ENCODE results near the gene PHF23.

Gene PHF23

GRCh38 chr17:7239091-7240027 is at the start of gene PHF23:
PHF23 (minus strand) TSS chr17:7239457; CDS start chr17:7239279, 178 bp downstream.
- peak; percentile 85 for DNase-seq

DNA sequence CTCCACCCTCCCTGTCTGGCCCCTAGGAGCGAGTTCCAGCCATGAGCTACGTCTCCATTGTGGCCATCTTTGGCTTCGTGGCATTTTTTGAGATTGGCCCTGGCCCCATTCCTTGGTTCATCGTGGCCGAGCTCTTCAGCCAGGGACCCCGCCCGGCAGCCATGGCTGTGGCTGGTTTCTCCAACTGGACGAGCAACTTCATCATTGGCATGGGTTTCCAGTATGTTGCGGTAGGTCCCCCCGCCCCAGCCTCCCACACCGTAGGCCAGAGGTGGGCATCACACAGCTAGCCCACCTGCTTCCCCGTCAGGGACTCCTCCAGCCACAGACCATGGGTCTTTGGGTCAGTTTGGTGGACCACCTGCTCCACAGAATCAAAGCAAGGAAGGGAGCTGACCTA is 46.4 kb upstream of the PHF23 start:
- DNase-seq, result no peak

GRCh38 chr17:7284911-7285310 is 45.7 kb upstream of the PHF23 start:
- no peak for DNase-seq

DNA sequence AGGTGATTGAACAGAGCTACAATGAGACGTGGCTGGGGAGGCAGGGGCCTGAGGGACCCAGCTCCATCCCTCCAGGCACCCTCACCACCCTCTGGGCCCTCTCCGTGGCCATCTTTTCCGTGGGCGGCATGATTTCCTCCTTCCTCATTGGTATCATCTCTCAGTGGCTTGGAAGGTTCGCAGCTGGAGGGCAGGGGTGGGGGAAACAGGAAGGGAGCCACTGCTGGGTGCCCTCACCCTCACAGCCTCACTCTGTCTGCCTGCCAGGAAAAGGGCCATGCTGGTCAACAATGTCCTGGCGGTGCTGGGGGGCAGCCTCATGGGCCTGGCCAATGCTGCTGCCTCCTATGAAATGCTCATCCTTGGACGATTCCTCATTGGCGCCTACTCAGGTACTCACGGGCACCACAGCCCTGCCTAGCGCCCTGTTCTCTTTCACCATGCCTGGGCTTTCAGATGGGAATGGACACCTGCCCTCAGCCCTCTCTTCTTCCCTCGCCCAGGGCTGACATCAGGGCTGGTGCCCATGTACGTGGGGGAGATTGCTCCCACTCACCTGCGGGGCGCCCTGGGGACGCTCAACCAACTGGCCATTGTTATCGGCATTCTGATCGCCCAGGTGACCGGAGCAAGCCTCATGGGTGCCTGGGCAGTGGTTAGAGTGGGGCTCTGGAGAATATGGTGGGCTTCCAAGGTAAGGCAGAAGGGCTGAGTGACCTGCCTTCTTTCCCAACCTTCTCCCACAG is 44.4 kb upstream of the PHF23 start:
- DNase-seq, result no peak

GRCh38 chr17:7282752-7283321 is 43.6 kb upstream of the PHF23 start:
- DNase-seq, result no peak

GRCh38 chr17:7281953-7282751 is 42.9 kb upstream of the PHF23 start:
- no peak for DNase-seq

DNA sequence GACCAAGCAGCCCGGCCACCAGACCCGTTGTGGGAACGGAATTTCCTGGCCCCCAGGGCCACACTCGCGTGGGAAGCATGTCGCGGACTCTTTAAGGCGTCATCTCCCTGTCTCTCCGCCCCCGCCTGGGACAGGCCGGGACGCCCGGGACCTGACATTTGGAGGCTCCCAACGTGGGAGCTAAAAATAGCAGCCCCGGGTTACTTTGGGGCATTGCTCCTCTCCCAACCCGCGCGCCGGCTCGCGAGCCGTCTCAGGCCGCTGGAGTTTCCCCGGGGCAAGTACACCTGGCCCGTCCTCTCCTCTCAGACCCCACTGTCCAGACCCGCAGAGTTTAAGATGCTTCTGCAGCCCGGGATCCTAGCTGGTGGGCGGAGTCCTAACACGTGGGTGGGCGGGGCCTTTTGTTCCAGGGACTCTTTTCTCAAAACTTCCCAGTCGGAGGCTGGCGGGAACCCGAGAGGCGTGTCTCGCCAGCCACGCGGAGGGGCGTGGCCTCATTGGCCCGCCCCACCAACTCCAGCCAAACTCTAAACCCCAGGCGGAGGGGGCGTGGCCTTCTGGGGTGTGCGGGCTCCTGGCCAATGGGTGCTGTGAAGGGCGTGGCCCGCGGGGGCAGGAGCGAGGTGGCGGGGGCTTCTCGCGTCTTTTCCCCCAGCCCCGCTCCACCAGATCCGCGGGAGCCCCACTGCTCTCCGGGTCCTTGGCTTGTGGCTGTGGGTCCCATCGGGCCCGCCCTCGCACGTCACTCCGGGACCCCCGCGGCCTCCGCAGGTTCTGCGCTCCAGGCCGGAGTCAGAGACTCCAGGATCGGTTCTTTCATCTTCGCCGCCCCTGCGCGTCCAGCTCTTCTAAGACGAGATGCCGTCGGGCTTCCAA is 42.1 kb upstream of the PHF23 start, which contains the start of gene SLC2A4:
Gene SLC2A4 (plus strand): TSS at position 645 of the 879 bp plus-strand sequence. CDS start 217 bp downstream, at position 862.
- DNase-seq, result no peak

- no peak for DNase-seq
Measured at GRCh38 chr17:7280519-7281073, 41.3 kb upstream of the PHF23 start.

DNA sequence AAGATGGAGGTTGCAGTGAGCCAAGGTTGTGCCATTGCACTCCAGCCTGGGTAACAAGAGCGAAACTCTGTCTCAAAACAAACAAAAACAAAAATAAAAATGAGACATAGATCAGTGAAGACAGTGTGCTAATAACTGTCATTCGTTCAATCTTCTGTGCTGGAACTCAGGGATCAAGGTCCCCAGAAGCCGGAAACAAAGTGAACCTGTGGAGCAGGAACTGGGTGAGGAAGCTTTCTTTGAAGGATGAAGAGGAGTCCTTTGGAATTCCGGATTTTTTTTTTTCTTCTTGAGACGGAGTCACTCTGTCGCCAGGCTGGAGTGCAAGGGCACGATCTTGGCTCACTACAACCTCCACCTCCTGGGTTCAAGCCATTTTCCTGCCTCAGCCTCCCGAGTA is 40.2 kb upstream of the PHF23 start:
- DNase-seq, result no peak

- no peak for DNase-seq
Measured at GRCh38 chr17:7266784-7267183, 27.5 kb upstream of the PHF23 start.

- no peak for DNase-seq
Measured at GRCh38 chr17:7263801-7264078, 24.5 kb upstream of the PHF23 start.

DNA sequence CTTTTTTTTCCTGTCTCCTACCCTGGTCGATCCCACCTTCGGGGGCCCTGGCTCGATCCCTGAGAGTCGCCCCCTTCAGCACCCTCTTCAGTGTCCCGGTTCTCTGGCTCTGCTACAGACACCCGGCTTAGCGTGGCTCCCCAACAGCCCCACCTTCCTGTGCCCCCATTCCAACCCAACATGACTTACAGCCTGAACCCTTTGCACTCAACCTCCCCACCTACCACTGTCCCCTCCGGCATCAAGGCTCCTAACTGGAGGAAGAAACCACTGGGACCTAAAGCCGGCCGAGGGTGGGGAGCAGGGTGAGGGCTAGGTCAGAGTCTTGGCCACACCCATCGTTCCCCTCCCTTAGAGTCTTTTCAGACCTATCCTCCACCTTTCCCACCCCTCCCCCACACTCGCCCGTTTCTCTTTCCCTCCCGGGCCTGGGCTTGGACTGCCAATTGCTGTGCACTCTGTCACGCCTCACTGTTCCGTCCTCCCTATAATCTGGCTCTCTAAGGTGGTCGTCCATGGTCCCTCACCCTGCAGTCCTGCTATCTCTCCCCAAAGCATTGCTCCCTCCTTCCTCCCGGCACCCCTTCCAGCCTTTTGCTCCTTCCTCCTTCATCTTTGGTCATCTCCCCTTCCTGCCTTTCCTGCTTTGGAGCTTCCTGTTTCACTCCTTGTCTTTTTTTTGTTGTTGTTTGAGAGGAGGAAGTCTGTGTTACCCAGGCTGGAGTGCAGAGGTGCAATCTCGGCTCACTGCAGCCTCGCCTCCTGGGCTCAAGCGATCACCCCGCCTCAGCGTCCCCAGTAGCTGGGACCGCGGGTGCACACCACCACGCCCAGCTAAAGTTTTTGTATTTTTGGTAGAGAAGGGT is 23.9 kb upstream of the PHF23 start:
- DNase-seq, result no peak

DNA sequence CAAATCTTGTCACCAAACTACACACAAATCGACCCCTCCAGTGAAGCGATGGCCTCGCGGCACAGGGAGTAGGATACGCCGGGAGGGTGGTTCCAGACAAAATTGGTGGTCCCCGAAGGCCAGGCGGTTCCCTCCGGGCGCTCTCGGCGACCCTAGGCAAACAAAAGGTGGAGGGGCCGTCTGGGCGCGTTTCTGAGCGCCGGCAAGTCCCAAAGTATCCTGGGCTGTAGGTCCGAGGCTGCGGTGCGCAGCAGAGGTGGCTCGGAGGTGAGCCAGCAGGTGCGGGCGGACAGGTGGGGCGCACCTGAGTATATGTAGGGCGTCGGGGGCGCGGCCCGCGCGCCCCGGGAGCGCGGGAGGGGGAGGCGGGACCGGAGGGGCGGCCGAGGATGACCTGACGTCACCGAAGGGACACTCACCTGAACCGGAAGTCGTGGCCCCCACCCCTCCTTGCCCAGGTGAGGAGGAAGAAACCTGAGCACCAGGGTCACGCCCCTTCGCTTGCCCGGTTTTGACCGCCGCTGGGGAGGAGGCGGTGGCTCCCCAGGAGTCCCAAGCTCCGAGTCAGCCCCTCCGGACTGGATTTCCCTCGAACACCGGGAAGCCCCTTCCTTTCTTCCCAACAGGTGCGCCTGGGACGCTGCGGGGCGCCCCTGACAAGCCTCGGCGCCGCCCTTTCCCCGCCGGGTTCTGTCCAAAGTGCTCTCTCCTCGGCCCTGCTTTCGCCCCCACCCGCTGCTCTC is 23.1 kb upstream of the PHF23 start, which contains the start of gene CLDN7:
Gene CLDN7 (minus strand): TSS at position 287 of the 743 bp plus-strand sequence. CDS start 435 bp downstream, outside the sequence.
- DNase-seq, result no peak

- no peak for DNase-seq
Measured at GRCh38 chr17:7261379-7262191, 22.3 kb upstream of the PHF23 start.

DNA sequence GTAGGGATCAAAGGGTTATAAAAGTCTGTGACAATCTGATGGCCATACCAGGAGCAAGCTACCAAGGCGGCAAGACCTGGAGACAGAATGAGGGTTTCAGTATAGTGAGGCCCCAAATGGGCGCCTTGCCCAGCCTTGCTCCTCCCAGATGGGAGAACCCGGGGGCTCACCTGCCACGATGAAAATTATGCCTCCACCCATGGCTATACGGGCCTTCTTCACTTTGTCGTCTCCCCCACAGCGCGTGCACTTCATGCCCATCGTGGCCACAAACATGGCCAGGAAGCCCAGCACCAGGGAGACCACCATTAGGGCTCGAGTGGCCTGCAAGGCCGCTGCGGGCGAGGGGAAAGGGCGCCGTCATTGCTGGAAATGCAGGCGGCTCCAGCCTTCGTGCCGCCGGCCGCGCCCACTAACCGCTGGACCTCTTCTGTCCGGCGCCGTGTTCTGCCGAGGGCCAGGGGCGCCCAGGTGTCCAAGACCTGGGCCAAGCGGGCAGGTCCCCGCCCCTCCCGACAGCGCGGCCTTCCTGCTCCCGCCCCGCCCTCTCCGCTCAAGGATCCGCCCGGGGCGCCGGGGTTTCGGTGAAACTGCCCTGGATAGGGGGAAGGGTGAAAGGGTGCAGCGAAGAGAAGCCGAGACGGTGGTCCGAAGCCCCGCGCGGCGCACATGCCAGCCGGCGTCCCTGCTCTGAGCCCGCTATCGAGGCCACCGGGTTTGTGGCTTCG is 21.6 kb upstream of the PHF23 start:
- no peak for DNase-seq

GRCh38 chr17:7260151-7260550 is 20.9 kb upstream of the PHF23 start:
- DNase-seq, result no peak

- DNase-seq, result no peak
Measured at GRCh38 chr17:7259555-7259889, 20.3 kb upstream of the PHF23 start.

Measured in SIG-M5 (cell line).